IMR-90 (cell line): ENCODE data around the gene TTK. TPM values are rescaled to one million over a fixed set of nuclear protein-coding genes. Genes with fewer than 3 reads are reported as not detected.

Source experiments
- ATAC-seq: fragments of 200-7000 bp; cut with Tn5 transposase; 2 replicates; pipeline ENCODE4 v1.9.1; 2020; ENCODE audit warnings: low read depth, mild to moderate bottlenecking, moderate library complexity
- BruUV-seq: library from RNA; stranded (reverse); fragments of 400-500 nt; replicated peaks from 2 replicates; lab custom pipeline; 2021; lab: Mats Ljungman, UMichigan
- CTCF ChIA-PET: fragments of 300-600 bp; formaldehyde crosslinking; extraction: SDS; loops from one replicate; lab custom pipeline; 2021; ENCODE audit warnings: antibody characterized with exemption; lab: Yijun Ruan, JAX
- POLR2A ChIA-PET: fragments of 300-600 bp; sonication (Branson Sonifier 250); formaldehyde crosslinking; loops from one replicate; lab custom pipeline; 2022; ENCODE audit warnings: antibody characterized with exemption; ENCODE audit not compliant: unreplicated experiment; lab: Charles Lee
- DNase-seq: peaks from one replicate; pipeline ENCODE4 v3.0.0; 2013
- H2AFZ ChIP-seq: replicated peaks from 2 replicates; pipeline ENCODE3; 2013; ENCODE audit warnings: low read length, mild to moderate bottlenecking; ENCODE audit not compliant: poor library complexity
- H2AK5ac ChIP-seq: 2 replicates; pipeline ENCODE4 v1.6.1; 2013; ENCODE audit warnings: low read depth, low read length, inconsistent platforms
- H2AK9ac ChIP-seq: replicated peaks from 2 replicates; pipeline ENCODE3; 2013; ENCODE audit warnings: mild to moderate bottlenecking, low read depth, low read length, moderate library complexity; ENCODE audit not compliant: poor library complexity
- H2BK120ac ChIP-seq: 2 replicates; pipeline ENCODE4 v1.6.1; 2013; ENCODE audit warnings: low read depth, low read length, inconsistent platforms
- H2BK15ac ChIP-seq: 3 replicates; pipeline ENCODE4 v1.6.1; 2013; ENCODE audit warnings: low read depth, low read length, inconsistent platforms
- H2BK20ac ChIP-seq: 2 replicates; pipeline ENCODE4 v1.6.1; 2013; ENCODE audit warnings: low read depth, mild to moderate bottlenecking, inconsistent platforms, low read length, moderate library complexity
- H2BK5ac ChIP-seq: 2 replicates; pipeline ENCODE4 v1.6.1; 2013; ENCODE audit warnings: mild to moderate bottlenecking, low read depth, low read length, inconsistent platforms; ENCODE audit not compliant: poor library complexity, severe bottlenecking
- H3K14ac ChIP-seq: replicated peaks from 2 replicates; pipeline ENCODE4 v1.6.1; 2013; ENCODE audit warnings: low read depth, low read length, inconsistent platforms
- H3K18ac ChIP-seq: 2 replicates; pipeline ENCODE4 v1.6.1; 2013; ENCODE audit warnings: low read depth, low read length, control low read depth
- H3K23ac ChIP-seq: 2 replicates; pipeline ENCODE4 v1.6.1; 2013; ENCODE audit warnings: low read depth, low read length, inconsistent platforms
- H3K27ac ChIP-seq: 2 replicates; pipeline ENCODE4 v1.5.1; 2013; ENCODE audit warnings: mild to moderate bottlenecking, control low read depth, low read length; ENCODE audit not compliant: insufficient read depth
- H3K27me3 ChIP-seq: 2 replicates; pipeline ENCODE4 v1.6.1; 2013; ENCODE audit warnings: low read length; ENCODE audit not compliant: control insufficient read depth, insufficient read depth
- H3K36me3 ChIP-seq: 2 replicates; pipeline ENCODE4 v1.6.1; 2013; ENCODE audit warnings: low read length, mixed read lengths; ENCODE audit not compliant: control insufficient read depth, insufficient read depth
- H3K4ac ChIP-seq: 2 replicates; pipeline ENCODE4 v1.6.1; 2013; ENCODE audit warnings: low read depth, low read length, inconsistent platforms
- H3K4me1 ChIP-seq: 2 replicates; pipeline ENCODE4 v1.6.1; 2013; ENCODE audit warnings: low read length, mixed read lengths; ENCODE audit not compliant: control insufficient read depth, insufficient read depth
- H3K4me2 ChIP-seq: 2 replicates; pipeline ENCODE4 v1.6.1; 2013; ENCODE audit warnings: low read depth, mild to moderate bottlenecking, control low read depth, low read length, moderate library complexity
- H3K4me3 ChIP-seq: 2 replicates; pipeline ENCODE4 v1.5.1; 2013; ENCODE audit warnings: low read depth, mild to moderate bottlenecking, control low read depth, low read length, moderate library complexity; ENCODE audit not compliant: insufficient read depth
- H3K56ac ChIP-seq: 2 replicates; pipeline ENCODE4 v1.6.1; 2013; ENCODE audit warnings: low read length, inconsistent platforms; ENCODE audit not compliant: insufficient read depth; ENCODE audit errors: extremely low read depth
- H3K79me1 ChIP-seq, 2 experiments: 2 replicates each; pipeline ENCODE4 v1.6.1; 2013; ENCODE audit warnings: low read length in 2 of 2, inconsistent platforms in 1 of 2, low read depth in 1 of 2
- H3K9ac ChIP-seq: 2 replicates; pipeline ENCODE4 v1.6.1; 2013; ENCODE audit warnings: low read depth, low read length, control low read depth
- H3K9me1 ChIP-seq: 2 replicates; pipeline ENCODE4 v1.6.1; 2013; ENCODE audit warnings: low read length, inconsistent platforms; ENCODE audit not compliant: insufficient read depth
- H3K9me3 ChIP-seq: 2 replicates; pipeline ENCODE4 v1.6.1; 2013; ENCODE audit warnings: low read length; ENCODE audit not compliant: control insufficient read depth, insufficient read depth
- H4K20me1 ChIP-seq: 2 replicates; pipeline ENCODE4 v1.6.1; 2013; ENCODE audit warnings: low read length, inconsistent platforms; ENCODE audit not compliant: insufficient read depth
- H4K5ac ChIP-seq: 2 replicates; pipeline ENCODE4 v1.6.1; 2013; ENCODE audit warnings: mild to moderate bottlenecking, low read depth, low read length, control low read depth
- H4K8ac ChIP-seq, 2 experiments: 2 replicates each; pipeline ENCODE4 v1.6.1; 2013; ENCODE audit warnings: low read depth in 2 of 2, low read length in 2 of 2, control low read depth in 1 of 2, inconsistent platforms in 1 of 2
- H4K91ac ChIP-seq: 2 replicates; pipeline ENCODE4 v1.6.1; 2013; ENCODE audit warnings: low read depth, low read length, inconsistent platforms; ENCODE audit not compliant: insufficient read depth
- MAFK ChIP-seq: IDR thresholded peaks from 2 replicates; pipeline ENCODE4 v1.6.1; 2012; ENCODE audit warnings: low read depth, low read length, improper control_type of control experiment
- MXI1 ChIP-seq: IDR thresholded peaks from 2 replicates; pipeline ENCODE4 v1.6.1; 2012; ENCODE audit warnings: low read depth, mild to moderate bottlenecking, low read length, moderate library complexity, borderline replicate concordance
- POLR2A ChIP-seq: IDR thresholded peaks from 2 replicates; pipeline ENCODE4 v1.6.1; 2012; ENCODE audit warnings: mild to moderate bottlenecking, low read depth, low read length
- RFX5 ChIP-seq: IDR thresholded peaks from 2 replicates; pipeline ENCODE4 v1.8.0; 2012; ENCODE audit warnings: low read depth, mild to moderate bottlenecking, low read length, moderate library complexity
- SMC3 ChIP-seq: fragments of 150-350 bp; IDR thresholded peaks from 2 replicates; pipeline ENCODE4 v1.6.1; 2016; ENCODE audit warnings: low read depth, mild to moderate bottlenecking, antibody characterized with exemption, low read length, moderate library complexity
- WGBS, 2 experiments: methylation state at CpG; one replicate each; pipeline versions ENCODE4 v1.1.5 to v1.1.7; 2013; ENCODE audit warnings: missing lambda C conversion rate in 2 of 2; ENCODE audit not compliant: insufficient read length in 1 of 2; ENCODE audit errors: extremely low coverage in 2 of 2; 5-methylcytosine and 5-hydroxymethylcytosine counted together
- dilution Hi-C: fragments of 300-500 bp; cut with HindIII; formaldehyde crosslinking; loops from one replicate; pipeline ENCODE4 v1.14.3; 2018; ENCODE audit warnings: low sequenced_read_pairs; ENCODE audit not compliant: unreplicated experiment
- in situ Hi-C: fragments of 300-500 bp; cut with MboI; formaldehyde crosslinking; loops from 3 replicates; pipeline ENCODE4 v1.14.3; 2019; ENCODE audit warnings: low sequenced_read_pairs, inconsistent platforms, mixed read lengths
- intact Hi-C: fragments of 100-400 bp; cut with micrococcal nuclease; formaldehyde crosslinking; loops from 2 replicates; pipeline ENCODE4 v1.10.0; 2022
- polyA plus RNA-seq, 3 experiments: library from polyadenylated mRNA; depleted of rRNA; stranded (reverse); fragments of >200 nt; gene quantifications; 2 replicates each; pipeline ENCODE4 v1.2.3, GENCODE V29; 2012; ENCODE audit warnings: low replicate concordance in 1 of 3
- total RNA-seq: library from RNA; depleted of rRNA; stranded (reverse); fragments of >200 nt; gene quantifications from 2 replicates; pipeline ENCODE4 v1.2.3, GENCODE V29; 2012
- TF ChIP-seq, protein P1 (sequence below): fragments of 150-350 bp; IDR thresholded peaks from 2 replicates; pipeline ENCODE4 v1.6.1; 2017; ENCODE audit warnings: mild to moderate bottlenecking, antibody characterized with exemption, low read length, low read depth

Gene TTK
- total and polyA plus RNA-seq, 2 of the 4 experiments (the other 2 are of a cell fraction), result 7.5 to 21.5 TPM

DNA sequence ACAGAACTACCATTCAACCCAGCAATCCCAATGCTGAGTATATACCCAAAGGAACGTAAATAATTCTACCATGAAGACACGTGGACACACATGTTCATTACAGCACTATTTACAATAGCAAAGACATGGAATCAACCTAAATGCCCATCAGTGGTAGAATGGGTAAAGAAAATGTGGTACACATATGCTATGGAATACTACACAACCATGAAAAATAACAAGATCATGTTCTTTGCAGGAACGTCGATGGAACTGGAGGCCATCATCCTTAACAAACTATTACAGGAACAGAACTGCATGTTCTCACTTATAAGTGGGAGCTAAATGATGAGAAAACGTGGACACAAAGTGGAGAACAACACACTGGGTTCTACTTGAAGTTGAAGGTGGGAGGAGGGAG is 34.7 kb upstream of the TTK start:
- Histone ChIP-seq H2AFZ (no peak overlapping the region), H3K4me2 (no peak overlapping the region), H4K91ac (no peak overlapping the region), H4K8ac (no peak overlapping the region), H3K4me3 (no peak overlapping the region), H2BK5ac (no peak overlapping the region), H3K4ac (no peak overlapping the region), H3K14ac (no peak overlapping the region), H4K20me1 (no peaks in the 10 kb centered on the region), H3K9ac (no peak overlapping the region), H3K4me1 (no peaks in the 10 kb centered on the region), H2BK20ac (no peak overlapping the region), H3K36me3 (no peaks in the 10 kb centered on the region), H4K5ac (no peak overlapping the region), H2AK9ac (no peak overlapping the region), H3K9me1 (no peaks in the 10 kb centered on the region), H2BK120ac (no peak overlapping the region), H3K79me1 (no peaks in the 10 kb centered on the region), H3K27ac (no peak overlapping the region), H3K9me3 (no peaks in the 10 kb centered on the region), H3K56ac (no peak overlapping the region), H3K27me3 (no peaks in the 10 kb centered on the region), H3K23ac (no peak overlapping the region), H2BK15ac (no peak overlapping the region), H2AK5ac (no peak overlapping the region), H3K18ac (no peak overlapping the region)
- in situ Hi-C loops (no loop called here), intact Hi-C loops (no loop called here), dilution Hi-C loops (loop anchor here (25.0 kb wide), 1 partner anchor 118 kb away; no protein-coding TSS in a partner anchor)
- no CpG with 5 or more reads among the region's 5 CpGs for WGBS, 2 experiments
- BruUV-seq, result no TSS peak
- ATAC-seq (no peak), DNase-seq (no peak)
- ChIA-PET POLR2A (no interaction called here), CTCF (no interaction called here)
- TF ChIP-seq RFX5 (no peak), MAFK (no peak), MXI1 (no peak), SMC3 (no peak), POLR2A (no peak)
- TF ChIP-seq, protein P1, sequence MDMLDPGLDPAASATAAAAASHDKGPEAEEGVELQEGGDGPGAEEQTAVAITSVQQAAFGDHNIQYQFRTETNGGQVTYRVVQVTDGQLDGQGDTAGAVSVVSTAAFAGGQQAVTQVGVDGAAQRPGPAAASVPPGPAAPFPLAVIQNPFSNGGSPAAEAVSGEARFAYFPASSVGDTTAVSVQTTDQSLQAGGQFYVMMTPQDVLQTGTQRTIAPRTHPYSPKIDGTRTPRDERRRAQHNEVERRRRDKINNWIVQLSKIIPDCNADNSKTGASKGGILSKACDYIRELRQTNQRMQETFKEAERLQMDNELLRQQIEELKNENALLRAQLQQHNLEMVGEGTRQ, result no peak
